HG03135 (cell line): Measurements from ENCODE around the gene BDKRB2.

Experiments used
- ATAC-seq: cut with Tn5 transposase; IDR thresholded peaks from one replicate; pipeline ENCODE4 v1.9.1; 2021; ENCODE audit warnings: mild to moderate bottlenecking, moderate library complexity; ENCODE audit not compliant: unreplicated experiment

Gene BDKRB2

DNA sequence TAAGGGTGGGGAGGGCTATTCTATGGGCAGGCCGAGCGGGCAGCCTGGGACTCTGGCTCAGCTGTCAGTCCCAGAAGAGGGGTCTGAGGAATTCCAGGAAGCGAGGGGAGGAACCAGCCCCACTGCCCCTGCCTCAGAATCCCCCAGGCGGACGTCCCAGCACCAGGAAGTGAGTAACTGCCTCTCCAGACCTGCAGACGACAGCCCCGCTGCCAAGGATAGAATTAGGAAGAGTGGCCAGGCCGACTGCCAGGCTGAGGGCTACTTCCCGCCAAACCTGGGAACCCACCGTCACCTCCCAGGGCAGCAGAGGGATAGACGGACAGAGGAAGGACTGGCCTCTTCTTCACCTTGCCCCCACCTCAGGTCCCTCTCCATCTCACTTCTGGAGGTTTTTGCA is 6.7 kb upstream of the BDKRB2 start:
- no peak for ATAC-seq

DNA sequence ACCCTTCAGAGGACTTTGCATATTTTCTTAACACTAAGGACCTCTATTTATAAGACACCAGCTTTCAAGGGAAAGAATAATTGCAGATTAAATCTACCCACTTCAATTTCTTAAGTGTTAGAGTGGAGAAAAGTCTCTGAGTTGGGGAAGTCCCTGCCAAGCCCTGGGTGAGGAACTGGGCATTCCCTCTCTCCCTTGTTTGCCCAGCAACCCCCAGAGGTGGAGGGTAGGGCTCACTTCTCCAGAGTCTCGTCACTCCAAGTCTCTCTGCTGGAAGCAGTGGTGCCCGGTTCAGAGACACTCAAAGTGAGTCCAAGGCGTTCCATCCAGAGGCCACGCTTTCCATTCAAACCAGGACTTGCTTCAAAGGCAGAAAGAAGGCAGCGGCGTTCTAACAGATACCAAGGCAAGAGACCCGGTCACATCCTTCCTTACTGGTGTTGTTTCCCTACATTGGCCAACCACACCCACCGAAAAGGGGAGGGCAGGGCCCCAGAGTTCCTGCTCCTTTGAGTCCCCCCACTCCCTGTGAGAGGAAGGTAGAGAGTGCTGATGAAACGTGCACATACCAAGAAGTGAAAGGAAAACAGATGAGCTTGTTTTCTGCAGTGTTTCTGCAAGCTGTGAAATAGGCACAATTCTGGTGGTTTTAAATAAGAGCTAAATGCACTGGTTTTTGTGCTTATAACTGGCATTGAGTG is 6.1 kb upstream of the BDKRB2 start:
- ATAC-seq: no peak

DNA sequence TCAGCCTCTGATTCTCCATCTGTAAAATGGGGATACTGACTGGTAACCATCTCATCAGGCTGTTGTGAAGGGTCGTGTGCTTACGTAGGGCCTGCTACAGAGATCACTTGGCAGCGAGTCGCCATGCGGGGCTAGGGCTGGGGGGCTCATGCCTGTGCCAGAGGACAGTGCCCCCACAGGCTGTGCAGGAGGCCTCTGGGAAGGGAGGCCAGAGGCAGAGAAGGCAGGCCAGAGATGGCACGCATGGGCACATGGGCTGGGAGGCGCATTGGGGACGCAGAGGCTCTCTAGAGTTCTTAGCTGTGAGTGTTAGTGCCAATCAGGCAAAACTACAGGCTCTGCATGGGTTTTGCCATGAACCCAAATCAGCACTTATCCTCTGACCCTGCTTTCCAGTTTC is 3.5 kb upstream of the BDKRB2 start:
- no peak for ATAC-seq

DNA sequence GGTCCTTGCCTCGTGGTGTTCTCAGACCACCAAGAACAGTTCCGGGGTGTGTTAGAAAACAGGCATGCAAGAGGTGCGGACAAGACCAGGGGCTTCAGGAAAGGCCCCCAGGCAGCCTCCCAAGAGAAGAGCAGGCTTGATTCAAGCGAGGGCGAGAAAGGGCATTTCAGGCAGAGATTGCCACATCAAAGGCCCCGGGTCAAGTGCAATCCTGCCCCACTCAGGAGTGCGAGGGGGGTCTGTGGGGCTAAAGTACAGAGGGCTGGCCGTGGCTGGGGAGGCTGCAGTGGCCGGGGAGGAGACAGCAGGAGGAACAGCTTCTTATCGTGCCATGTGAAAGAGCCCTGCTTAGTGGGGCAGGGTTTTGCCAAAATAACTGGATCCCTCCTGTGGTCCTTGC is 2.7 kb upstream of the BDKRB2 start:
- no peak for ATAC-seq

DNA sequence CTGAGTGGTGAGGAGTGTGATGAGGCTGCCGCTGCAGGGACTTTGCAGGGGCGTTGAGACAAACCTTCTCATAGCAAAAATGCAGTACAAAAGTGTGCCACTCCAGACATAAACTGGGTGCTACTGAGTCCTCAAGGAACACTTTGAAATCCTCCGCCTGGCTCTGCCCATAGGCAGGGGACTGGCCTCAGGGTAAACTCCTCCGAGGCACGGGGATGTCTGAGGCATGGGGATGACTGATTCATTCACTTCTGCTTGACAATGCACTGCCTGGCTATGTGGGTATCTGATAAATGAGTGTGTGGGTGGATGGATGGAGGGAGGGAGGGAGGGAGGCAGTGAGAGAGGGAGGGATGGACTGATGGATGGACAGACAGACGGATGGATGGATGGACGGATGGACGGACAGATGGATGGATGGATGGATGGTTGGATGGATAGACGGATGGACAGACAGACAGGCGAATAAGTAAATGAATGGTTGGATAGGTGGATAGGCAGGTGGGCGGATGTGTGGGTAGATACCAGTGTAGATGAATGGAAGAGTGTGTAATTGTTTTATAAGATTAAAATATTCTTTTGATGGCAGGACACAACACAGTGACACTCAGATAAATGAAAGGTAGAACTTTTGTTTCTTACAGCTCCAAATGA is 2.1 kb upstream of the BDKRB2 start:
- no peak for ATAC-seq

DNA sequence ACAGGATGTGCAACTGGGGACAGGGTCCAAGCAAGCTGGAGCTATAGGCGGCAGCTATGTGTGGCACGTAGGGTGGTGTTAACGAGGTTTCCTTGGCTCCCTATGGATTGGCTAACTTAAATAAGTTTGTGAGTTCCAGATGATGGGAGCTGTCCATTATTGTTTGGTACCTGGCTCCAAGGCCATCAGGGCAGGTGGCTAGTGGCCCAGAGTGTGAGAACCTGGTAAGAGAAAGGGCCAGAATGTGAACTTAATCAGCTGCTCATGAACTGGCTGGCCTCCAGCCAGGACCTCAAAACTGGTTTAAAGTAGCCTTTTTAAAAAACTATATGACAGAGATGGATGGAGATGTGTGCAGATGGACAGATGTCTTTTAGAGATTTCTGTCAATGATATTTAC is 1.5 kb upstream of the BDKRB2 start:
- ATAC-seq: no peak

DNA sequence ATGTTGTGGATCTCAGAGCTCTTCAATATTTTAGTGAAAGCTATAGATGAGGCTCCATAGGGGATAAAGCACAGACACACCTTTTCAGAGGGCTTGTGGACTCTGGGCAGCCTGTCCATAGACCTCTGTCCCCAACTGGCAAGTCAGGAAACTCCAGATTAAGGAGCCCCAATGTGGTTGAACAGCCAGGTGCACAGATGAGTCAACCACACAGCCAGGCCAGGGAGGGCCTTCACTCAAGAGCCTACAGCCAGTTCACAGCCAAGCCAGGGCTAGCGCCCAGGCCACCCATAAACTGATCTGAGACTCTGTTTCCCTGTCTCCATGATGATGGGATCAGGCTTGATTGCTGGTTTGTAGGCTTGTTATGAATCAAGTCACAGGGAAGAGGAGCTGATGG is 1.0 kb upstream of the BDKRB2 start:
- ATAC-seq: no peak

DNA sequence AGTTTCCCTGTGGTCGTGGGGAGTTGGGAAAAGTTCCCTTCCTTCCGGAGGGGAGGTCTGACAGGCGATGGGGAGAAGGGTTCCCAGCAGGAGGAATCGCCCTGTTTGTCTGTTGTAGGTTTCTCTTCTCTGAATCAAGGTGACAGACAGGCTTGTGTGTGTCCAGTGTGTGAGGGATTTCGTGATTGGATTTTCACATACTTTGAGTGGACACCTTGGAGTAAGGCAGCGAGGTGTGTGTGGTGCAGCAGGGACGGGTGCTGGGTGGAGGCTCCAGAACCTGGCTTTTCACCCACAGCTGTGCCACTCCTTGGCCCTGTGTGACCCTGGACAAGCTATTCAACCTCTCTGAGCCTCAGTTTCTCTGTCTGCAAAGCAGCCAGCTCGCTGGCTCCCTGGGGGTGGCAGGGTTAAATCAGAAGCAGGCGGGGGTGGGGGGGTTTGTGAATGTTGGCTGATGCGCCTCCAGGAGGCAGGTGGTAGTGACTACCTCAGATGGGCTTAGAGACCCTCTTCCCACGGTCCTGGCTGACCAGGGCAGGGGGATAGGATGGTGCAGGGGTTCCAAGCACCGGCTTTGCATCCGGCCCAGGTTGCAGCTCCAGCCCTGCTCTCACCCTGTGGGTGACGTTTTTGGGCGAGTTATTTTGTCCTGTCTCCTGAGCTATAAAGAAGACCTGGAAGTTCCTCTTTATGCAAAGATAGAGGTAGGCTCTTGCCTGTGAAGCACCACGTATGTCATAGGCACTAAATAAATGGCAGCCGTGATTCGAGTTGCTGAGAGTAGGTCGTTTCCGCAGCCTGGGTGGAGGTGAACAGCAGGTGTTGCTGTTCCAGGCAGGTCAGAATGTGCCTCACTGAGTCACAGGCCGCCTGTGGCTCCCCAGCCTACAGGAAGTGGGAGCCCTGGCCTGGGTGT is 679 bp downstream of the BDKRB2 start:
- no peak for ATAC-seq

DNA sequence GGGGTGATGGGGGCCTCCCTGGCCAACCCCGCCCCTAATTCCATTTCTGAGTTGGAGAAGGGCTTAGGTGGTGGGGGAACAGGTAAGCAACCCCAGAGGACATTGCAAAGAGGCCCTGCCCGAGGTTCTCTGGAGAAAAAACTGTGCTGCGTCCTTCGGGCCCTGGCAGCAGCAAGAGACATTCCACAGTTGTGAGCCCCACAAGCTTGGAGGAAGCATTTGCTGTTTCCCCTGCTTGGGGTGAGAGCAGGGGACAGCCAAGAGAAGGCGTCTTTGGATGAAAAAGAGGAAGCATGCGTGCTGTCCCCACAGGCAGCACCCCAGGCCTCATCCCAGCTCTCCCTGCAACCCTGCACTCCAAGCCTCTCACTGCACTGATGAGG is 1.3 kb downstream of the BDKRB2 start:
- no peak for ATAC-seq

DNA sequence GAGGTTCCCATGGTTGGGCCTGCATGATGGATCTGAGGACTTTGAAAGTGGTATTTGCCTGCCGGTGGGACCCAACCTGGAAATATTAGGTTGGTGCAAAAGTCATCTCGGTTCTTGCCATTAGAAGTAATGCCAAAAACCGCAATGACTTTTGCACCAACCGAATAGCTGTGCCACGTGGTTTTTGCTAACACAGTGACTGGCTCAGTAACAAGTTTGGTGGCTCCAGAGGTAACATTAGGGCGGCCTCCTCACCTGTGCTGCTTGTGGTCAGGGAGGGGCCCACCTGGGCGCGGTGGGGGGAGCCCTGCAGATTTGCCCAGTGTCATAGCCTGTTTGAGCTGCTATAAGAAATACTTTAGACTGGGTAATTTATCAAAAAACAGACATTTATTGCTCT is 1.8 kb downstream of the BDKRB2 start:
- ATAC-seq: no peak

DNA sequence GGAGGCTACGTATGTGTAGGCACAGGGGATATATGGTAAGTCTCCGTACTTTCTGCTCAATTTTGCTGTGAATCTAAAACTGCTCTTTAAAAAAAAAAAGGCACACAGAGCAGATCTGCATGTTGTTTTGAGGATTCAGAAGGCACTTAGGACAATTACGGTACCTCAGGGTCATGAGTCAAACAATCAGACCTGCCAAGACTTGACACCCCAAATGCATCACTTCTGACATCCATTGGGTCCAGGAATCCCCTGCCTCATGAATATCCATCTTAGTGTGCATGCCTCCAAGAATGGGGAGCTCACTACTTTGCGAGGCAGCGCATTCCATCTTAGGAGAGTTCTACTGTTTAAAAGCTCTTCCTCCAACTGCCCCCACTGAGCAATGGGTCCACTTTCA is 3.0 kb downstream of the BDKRB2 start:
- ATAC-seq: no peak

DNA sequence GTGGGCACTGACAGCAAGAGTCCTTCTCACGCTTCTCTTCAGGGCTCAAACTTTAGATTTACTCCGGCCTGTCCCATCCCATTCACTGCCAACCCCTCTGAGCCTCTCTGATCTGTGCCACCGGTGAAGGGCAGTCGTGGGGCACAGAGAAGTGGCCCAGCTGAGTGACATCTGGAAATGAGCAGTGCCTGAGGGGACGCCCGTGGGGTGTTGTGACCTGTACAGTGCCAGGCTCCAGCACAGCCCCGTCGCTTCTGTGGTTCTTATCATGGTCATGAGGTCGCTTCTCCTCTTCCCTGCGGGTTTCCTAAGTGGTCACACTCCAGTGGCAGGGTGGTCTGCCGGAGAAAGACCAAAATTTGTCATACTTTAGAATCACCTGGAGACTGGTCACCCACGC is 4.1 kb downstream of the BDKRB2 start:
- no peak for ATAC-seq

DNA sequence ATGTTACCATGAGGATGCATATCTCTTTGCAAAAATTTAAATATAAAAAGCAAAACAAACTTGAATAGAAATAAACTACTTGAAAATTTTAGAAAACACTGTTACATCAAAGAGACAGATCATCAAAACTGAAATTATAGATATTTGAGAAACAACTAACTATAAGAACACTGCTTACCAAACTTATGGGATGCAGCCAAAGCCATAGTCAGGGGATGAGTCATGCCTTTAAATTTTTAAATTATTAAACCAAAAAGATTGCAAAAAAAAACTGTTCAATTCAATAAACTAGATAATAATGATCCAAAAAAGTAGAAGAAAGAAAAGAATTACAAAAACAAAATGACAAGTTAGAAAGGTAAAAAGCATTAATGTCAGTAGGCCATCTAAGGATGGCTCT is 7.5 kb downstream of the BDKRB2 start:
- no peak for ATAC-seq

DNA sequence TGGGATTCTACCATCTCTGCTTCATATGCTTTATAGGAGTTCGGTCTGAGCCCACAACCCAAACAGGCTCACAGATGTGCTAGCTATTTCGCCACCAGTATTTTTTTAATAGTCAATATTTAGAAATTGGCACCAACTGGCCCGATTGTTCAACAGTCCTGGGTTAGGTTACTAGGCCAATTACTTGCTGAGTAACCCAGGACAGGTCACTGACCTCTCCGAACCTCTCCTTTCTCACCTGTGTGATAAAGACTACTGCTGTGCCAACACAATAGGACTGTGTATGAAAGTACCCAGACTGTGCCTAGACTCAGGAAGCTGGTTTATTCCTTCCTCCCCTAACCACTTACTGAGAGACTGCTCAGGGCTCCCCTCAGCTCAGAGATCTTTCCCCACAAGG is 8.3 kb downstream of the BDKRB2 start:
- ATAC-seq: no peak

DNA sequence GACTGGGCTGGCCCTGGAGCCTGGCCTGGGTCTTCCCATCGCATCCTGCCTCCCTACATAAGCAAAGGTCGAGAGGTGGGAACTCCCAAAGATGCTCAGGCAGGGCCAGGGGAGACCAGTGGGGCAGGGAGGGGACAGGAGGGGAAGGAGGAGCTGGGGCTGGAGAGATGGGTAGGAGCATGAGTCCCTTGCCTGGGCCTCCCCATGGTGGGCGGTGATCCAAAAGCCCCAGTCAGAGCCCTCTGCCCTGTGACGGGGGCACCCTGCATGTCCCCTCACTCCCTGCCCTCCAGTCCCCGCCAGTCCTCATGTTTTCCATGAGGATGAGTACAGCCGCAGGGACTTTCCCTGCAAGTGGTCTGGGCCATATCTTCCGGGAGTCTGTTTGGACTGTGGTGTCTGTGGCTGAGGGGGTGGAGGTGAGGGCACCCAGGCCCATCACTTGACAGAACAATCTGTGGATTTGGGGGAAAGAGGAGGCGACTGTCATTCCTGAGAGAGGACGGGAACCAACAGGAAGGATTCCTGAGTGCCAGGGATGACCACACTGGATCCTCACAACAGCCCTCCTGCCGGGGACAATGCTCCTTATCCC is 9.3 kb downstream of the BDKRB2 start:
- ATAC-seq: no peak

DNA sequence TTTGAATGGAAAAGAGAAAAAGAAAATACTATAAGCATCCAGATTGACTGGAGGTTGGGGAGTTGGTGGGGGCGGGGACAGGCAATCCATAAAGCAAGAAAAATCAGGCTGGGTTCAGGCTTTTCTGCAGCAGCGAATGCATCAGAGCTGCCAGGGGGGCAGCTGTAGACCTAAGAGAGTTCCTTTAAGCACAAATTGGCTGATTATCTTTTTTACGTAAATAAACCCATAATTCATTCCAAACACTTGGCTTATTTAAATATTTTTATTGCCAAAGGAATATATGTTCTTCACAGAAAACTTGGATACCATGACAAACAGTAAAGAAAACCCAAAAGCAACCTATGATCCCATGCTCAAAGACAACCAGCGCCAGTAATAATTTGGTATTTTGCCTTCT is 10.2 kb downstream of the BDKRB2 start:
- ATAC-seq: no peak

DNA sequence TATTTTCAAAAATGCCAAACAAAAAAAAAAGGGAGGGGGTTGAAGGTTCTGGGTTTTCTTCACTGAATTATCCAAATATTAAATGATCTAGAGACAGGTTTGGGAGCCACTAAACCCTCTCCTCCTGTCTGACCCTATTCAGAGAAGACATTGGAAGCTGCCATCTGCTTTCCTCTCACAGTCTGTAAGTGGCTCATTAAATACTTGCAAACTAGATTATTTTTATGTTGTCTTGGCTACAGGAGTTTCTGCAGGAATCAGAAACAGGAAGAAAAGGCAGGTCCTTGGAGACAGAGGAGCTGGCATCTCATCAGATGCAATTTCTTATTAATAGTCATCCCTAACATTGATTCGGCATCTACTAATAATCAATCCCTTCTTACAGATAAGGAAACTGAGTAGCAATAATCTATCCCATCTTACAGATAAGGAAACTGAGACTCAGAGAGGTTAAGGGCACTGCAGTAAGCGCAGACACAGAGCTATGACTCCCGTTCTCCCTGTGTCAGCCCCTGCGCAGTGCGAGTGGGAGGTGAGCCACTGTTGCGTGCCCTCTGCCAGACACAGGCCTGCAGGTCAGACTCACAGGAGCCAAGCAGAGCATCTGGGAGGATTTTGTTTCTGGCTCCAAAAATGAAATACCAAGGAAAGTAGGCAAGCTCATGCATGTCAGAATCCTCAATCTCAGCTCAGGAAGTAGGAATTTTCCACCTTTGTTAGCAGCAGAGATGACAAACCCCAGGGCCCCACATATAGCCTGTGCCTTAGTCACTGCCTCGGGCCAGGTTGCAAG is 11.0 kb downstream of the BDKRB2 start:
- no peak for ATAC-seq

DNA sequence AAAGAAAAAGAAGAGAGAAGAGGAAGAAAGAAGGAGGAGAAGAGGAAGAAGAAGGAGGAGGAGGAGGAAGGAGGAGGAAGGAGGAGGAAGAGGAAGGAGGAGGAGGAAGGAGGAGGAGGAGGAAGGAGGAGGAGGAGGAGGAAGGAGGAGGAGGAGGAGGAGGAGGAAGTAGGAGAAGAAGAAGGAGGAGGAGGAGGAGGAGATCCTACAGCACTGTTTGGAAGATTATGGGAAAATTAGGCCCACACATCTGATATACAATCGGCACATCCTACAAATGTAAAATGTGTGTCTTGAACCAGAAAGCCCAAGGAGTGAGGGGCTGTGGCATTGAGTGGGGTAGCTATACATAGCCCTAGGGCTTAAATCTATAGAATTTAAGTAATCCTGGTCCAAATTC is 12.0 kb downstream of the BDKRB2 start:
- no peak for ATAC-seq

DNA sequence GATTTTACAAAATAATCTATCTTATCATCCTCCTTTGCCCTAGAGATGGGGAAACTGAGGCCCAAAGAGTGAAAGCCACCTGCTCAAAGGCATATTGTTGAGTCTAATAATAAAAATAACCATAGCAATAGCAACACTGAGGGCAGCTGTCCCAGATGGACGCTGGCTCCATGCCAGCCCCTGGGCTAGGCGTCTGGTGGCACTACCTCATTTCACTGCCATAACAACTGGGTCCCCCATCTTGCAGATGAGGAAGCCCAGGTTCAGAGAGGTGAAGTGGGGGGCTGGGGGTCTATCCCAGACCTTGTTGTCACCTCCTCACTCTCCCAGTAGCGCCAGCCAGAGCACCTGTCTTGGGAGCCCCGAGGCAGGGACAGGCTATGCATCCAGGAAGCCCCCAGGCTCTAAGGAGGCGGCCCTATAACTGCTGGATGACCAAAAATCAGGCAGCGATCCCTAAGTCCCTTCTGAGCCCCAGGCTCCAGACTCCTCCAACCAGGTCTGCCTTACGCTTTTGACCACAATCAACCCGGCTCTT is 12.8 kb downstream of the BDKRB2 start:
- ATAC-seq: no peak

DNA sequence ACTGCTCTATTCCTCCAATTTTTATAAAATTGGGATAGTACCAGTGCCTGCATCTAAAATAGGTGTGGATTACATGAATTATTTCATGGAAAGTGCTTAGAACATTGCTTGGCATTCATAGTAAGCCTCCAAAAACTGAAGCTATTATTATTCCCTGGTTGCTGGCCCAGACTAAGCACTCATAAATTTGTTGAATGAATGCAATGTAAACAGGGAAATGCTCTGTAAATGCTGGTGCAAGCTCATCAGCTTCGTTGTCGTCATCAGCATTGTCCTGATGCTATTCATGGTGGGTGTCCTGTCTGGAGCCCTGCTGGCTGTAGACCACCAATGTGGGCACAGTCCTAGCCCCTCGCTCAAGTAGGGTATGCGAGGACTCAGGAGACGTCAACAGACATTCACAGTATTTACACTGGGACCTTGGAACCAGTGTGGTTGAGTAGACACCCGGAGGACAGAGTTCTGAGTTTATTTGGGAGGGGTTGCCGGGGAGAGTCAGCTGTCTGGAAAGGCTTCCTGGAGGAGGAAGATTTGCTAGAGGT is 16.5 kb downstream of the BDKRB2 start:
- no peak for ATAC-seq
